Stimulated activated CD4-positive, alpha-beta T cell treated with anti-CD3 and anti-CD28 coated beads, Interleukin-15, amount 100 ng/mL, for 1 hour (primary cell): Measurements from ENCODE around the gene PIH1D2.
"Not testable (repeated sequence)": the region's sequence is repeated elsewhere in the genome, so short reads cannot be mapped to it uniquely, and the experiment has no call there.

Source experiments
- DNase-seq, 2 donors: peaks; one replicate each; pipeline ENCODE4 v3.0.0-alpha.2; 2020; ENCODE audit warnings: low read depth in 1 of 2, low spot score in 1 of 2

PIH1D2 gene, protein sequence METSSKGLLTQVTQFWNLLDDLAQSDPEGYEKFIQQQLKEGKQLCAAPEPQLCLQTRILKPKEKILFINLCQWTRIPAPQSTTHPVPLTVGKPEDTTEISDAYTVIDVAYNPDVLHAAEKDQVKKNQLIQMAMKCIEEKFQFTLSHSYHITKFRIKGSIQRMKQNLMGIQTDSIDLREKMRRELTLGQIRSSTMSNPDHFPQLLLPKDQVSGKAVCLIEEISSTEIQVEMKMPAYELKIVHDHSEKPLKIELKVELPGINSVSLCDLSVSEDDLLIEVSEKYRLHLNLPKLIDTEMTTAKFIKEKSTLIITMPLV

GRCh38 chr11:112073941-112074811, at the start of gene PIH1D2, which contains the start of gene NKAPD1:
Gene PIH1D2 (minus strand): TSS chr11:112074017. CDS start chr11:112073174, 843 bp downstream.
Gene NKAPD1 (plus strand): TSS chr11:112074299. CDS start chr11:112075575, 1,276 bp downstream.
- DNase-seq = peak; percentile 55 to 56

DNA sequence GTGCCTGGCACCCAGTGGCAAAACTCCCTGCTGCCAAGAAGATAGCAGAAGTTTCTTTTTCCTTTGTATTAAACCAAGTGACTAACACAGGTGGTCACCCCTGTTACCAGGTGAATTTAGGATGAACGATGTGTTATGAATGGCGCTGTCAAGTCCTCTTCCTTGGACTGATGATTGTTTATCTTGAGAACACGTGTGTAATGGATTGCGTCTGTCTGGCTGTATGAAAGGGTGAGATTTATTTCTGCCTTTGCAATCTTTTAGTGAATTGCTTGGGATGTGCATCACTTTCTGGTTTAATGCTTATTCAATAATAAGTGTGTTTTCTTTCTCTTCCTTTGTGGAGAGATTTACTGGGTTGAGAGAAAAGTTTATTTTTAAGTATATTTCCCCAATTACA, 49.3 kb upstream of the PIH1D2 start:
- no peak for DNase-seq

- no peak for DNase-seq
Measured at GRCh38 chr11:112121981-112122615, 48.3 kb upstream of the PIH1D2 start.

- no peak for DNase-seq
Measured at GRCh38 chr11:112118176-112118575, 44.4 kb upstream of the PIH1D2 start.

DNA sequence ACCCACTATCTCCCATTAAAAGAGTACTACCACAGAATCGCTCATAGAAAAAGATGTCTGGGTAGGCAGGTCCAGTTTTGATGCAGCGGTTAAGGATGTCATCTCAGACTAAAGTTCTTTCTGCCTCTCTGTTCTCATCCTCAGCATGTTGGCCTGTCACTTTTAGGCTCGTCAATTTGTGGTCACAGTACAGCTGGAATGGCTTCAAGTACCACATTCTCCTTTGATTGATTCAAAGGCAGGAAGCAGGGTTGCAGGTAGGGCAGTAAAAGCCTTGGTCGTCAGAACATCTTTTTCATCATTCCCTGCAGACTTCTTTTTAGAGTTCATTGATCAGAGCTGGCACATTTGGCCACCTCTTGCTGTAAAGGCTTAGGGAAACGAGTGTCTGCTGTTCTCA, 41.6 kb upstream of the PIH1D2 start:
- no peak for DNase-seq

DNA sequence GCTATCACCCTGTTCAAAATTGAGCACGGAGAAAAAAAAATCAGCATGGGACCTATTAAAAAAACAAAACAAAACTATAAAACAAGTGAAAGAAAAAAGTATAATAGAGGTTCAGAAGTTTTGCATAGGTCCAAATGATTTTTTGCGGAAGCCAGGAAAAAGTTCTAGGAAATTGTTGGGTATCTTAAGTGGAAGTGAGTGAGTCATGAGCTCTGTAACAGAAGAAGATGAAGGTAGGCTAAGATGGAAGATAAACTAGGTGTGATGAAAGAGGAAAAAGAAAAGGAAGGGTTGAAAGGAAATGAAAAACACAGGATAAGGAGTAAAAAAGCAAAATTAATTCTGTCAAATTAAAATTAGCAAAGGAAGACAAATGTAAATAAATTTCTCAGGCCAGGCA, 40.6 kb upstream of the PIH1D2 start:
- no peak for DNase-seq

DNA sequence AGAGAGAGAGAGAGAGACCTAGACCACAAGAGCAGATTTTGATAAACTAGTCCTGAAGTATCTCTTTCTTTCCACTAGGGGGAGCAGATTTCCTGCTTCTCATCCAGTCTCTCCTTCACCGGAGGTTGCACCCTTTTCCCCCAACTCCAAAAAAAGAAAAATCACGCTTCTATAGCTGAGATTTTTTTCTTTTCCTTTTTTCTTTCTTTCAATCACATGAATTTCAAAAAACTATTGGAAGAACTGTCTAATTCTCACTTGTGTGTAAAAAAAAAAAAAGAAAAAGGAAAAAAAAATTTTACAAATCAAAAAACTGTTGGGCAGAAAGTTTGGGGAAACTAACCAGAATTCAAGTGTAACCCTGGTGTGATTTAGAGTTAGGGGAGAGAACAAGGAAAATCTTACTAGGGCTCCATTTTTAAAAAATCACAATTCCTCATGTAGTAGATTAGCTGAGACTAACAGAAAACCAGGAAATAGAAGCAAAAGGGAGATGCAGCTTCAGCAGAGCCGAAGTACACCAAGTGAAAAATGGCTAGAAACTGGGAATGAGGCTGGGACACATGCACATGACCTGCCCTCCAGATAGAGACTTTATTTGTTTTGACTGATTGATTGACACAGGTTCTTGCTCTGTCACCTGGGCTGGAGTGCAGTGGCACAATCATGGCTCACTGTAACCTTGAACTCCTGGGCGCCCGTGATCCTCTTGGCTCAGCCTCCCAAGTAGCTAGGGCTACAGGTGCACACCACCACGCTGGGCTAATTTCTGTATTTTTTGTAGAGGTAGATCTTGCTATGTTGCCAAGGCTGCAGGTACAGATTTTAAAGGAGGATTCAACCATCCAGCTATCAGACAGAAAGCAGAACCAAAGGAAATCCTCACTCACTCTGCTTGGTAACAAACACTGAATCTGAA, 40.0 kb upstream of the PIH1D2 start:
- DNase-seq = no peak

GRCh38 chr11:112106070-112106469, 32.3 kb upstream of the PIH1D2 start:
- no peak for DNase-seq

DNA sequence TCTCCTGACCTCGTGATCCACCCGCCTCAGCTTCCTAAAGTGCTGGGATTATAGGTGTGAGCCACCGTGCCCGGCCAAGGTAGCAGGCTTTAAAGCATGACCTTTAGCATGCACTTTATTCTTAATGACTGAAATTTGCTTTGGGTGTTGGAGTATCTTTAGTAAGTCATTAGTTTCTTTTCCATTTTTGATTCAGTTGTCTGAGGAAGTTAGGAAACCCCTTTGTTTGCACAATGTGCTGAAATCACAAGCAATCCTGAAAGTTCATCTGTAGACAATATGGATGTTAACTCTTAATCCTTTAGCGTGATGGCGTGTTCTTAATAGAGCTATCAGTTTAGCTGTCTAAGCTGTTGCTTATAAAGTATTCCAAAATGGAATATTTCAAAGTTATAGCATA, 29.6 kb upstream of the PIH1D2 start:
- DNase-seq = no peak

- no peak for DNase-seq
Measured at GRCh38 chr11:112100462-112100861, 26.6 kb upstream of the PIH1D2 start.

- no peak for DNase-seq
Measured at GRCh38 chr11:112097734-112098528, 24.1 kb upstream of the PIH1D2 start.

GRCh38 chr11:112096194-112096593, 22.4 kb upstream of the PIH1D2 start:
- no peak for DNase-seq

DNA sequence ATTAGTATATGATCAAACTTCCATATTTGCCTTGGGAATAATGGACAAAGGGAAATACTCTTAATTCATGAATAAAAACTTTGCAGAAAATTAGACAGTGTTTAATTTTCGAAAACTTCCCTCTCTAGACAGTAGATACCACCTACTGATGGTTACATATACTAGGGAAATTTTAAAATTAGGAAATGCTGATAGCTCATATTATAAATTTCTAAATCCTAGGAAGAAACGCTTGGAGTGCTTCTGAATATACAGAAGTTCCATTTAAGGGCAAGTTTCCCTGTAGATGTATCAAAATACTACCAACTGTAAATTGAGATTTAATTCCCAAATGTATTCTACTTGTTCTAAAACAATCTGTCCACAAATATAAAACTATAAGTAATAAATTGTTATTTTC, 21.5 kb upstream of the PIH1D2 start:
- not testable (repeated sequence) for DNase-seq

GRCh38 chr11:112087212-112087611, 13.4 kb upstream of the PIH1D2 start:
- DNase-seq = no peak

DNA sequence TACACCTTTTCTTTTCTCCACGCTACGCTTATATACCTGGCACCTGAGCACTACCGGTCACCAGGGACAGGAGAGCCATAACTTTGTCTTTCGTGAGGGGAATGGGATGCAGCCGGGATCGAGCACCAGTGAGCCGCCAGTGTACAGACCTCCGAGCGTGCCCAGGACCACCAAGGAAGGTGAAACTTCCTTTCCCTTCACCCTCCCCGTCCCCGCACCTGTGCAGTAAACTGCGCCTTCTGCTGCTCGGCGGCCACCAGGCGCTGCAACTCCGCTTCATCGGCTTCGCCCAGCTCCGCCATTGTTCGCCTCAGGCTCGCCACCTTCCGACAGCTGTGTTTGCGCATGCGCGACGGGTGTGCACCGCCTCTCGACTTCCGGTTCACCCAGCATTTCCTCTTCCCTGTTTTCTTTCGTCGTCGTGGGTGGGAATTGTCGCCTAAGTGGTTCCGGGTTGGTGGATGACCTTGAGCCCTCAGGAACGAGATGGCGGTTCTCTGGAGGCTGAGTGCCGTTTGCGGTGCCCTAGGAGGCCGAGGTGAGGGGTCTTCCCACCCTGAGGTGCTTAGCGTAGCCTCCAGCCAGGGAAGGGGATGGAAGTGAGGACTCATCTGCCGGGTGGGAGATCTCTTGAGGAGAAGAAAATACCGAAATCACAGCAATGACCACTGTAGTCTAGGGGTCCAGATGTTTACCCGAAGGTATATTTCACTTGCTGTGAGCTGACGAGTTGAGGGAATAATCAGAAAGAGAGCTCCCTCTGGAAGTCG, 12.8 kb upstream of the PIH1D2 start, which contains the start of the genes SDHD and TIMM8B:
SDHD (plus strand) TSS at position 452 of the 770 bp plus-strand sequence; CDS start at position 487, 35 bp downstream.
TIMM8B (minus strand) TSS at position 335 of the 770 bp plus-strand sequence; CDS start at position 302, 33 bp downstream.
- peak; percentile 84 to 90 for DNase-seq

GRCh38 chr11:112085822-112086421, 12.1 kb upstream of the PIH1D2 start:
- peak in 1 of 2 donors; percentile 26 for DNase-seq

DNA sequence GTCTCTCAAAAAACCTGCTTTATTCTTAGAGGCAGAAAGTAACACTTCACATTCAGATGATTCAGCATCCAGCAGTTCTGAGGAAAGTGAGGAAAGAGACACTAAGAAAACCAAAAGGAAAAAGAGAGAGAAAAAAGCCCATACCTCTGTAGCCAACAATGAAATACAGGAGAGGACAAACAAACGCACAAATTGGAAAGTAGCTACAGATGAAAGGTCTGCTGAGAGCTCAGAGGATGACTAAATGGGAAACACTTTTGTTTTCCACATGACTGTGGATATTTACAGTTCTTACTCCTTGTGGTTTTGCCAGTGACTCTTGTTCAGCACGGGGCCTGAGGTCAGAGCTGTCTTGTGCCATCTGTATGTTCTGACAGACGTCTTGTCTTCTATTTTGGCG, 8.9 kb upstream of the PIH1D2 start:
- DNase-seq = no peak

- no peak for DNase-seq
Measured at GRCh38 chr11:112062923-112063322, 10.9 kb downstream of the PIH1D2 start.
